A549 (cell line): ENCODE data around the gene RFLNA.

ENCODE experiments used
- CHD4 ChIP-seq: fragments of 200-600 bp; sonication (generic); IDR thresholded peaks from 2 replicates; pipeline ENCODE4 v1.6.1; 2016; ENCODE audit warnings: antibody characterized with exemption, mild to moderate bottlenecking, borderline replicate concordance
- CTCF ChIP-seq: fragments of >200 bp; sonication (Bioruptor Twin); formaldehyde crosslinking; IDR thresholded peaks from 3 replicates; pipeline ENCODE4 v1.5.1; 2016
- KDM1A ChIP-seq: fragments of 200-600 bp; sonication (generic); IDR thresholded peaks from 2 replicates; pipeline ENCODE4 v1.6.1; 2016; ENCODE audit warnings: low read depth, mild to moderate bottlenecking

- no peak for TF ChIP-seq CHD4
- no peak for TF ChIP-seq KDM1A
- TF ChIP-seq CTCF, result no peak
These were observed 33.0 kb upstream of the RFLNA start for GRCh38 chr12:124261885-124262284.
